Type B pancreatic cell (in vitro differentiated cells): ENCODE data around the gene GPR139. TPM values are rescaled to one million over a fixed set of nuclear protein-coding genes. Genes with fewer than 3 reads are reported as not detected.

ENCODE experiments used
- DNase-seq: peaks from one replicate; pipeline ENCODE4 v3.0.0; 2021; ENCODE audit warnings: mixed read lengths; ENCODE audit not compliant: unreplicated experiment; ENCODE audit errors: extremely low spot score
- H3K27ac Mint-ChIP-seq: 2 replicates; pipeline ENCODE4 v1.8.0; 2021; ENCODE audit warnings: mild to moderate bottlenecking, mixed read lengths
- H3K27me3 Mint-ChIP-seq: 2 replicates; pipeline ENCODE4 v1.8.0; 2021; ENCODE audit warnings: mixed read lengths
- H3K36me3 Mint-ChIP-seq: 2 replicates; pipeline ENCODE4 v1.8.0; 2021; ENCODE audit warnings: mixed read lengths
- H3K4me1 Mint-ChIP-seq: one replicate; pipeline ENCODE4 v1.8.0; 2021; ENCODE audit warnings: mixed read lengths; ENCODE audit not compliant: unreplicated experiment
- H3K4me3 Mint-ChIP-seq: 2 replicates; pipeline ENCODE4 v1.8.0; 2021; ENCODE audit warnings: mild to moderate bottlenecking, mixed read lengths
- H3K9me3 Mint-ChIP-seq: 2 replicates; pipeline ENCODE4 v1.8.0; 2021; ENCODE audit warnings: mixed read lengths
- total RNA-seq: library from RNA; stranded (reverse); gene quantifications from 2 replicates; pipeline ENCODE4 v1.2.1, GENCODE V29; 2021; ENCODE audit warnings: low replicate concordance
- TF ChIP-seq, protein P1 (sequence below): fragments of 200-600 bp; sonication (generic); conservative IDR thresholded peaks from 2 replicates; pipeline ENCODE4 v1.5.0; 2021; ENCODE audit warnings: antibody characterized with exemption, mild to moderate bottlenecking

The GPR139 gene
- total RNA-seq, 1 donor from 2014 or later, result not detected

DNA sequence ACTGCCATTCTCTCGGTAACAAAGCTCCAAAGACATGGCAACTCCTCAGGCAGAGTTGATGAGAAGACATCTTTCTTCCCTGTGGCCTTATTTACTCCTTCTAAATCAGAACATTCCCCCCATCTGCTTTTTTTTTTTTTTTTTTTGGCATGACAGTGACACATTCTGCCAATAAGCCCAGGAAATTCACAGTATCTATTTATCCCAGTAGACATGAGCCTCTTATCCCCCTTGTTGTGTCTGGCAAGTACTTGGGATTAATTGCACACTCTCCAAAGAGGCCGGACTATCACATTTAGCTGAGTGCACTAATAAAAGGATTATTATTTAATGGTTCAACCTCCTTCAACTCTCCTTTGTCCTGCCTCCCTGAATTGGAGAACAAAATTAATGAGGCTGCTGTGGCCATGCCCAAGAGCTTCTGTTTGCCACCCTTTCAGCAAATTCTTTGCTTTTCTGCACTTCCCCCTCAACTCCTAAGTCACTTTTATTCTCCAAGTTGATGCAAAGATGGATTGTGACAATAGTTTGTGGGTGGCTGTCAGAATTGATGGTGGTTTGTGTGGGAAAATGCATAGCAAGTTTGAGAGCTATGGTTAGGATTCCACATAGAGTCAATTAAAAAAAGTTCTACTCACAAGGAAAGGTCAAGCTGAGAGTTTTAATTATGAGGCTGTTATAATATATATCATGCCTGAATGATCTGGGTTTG is 47.2 kb downstream of the GPR139 start:
- peaks cover 13% of the 10 kb centered on the region for H3K27me3 Mint-ChIP-seq
- H3K9me3 Mint-ChIP-seq, result no peaks in the 10 kb centered on the region
- TF ChIP-seq, protein P1, sequence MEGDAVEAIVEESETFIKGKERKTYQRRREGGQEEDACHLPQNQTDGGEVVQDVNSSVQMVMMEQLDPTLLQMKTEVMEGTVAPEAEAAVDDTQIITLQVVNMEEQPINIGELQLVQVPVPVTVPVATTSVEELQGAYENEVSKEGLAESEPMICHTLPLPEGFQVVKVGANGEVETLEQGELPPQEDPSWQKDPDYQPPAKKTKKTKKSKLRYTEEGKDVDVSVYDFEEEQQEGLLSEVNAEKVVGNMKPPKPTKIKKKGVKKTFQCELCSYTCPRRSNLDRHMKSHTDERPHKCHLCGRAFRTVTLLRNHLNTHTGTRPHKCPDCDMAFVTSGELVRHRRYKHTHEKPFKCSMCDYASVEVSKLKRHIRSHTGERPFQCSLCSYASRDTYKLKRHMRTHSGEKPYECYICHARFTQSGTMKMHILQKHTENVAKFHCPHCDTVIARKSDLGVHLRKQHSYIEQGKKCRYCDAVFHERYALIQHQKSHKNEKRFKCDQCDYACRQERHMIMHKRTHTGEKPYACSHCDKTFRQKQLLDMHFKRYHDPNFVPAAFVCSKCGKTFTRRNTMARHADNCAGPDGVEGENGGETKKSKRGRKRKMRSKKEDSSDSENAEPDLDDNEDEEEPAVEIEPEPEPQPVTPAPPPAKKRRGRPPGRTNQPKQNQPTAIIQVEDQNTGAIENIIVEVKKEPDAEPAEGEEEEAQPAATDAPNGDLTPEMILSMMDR, result no peak
- H3K27ac Mint-ChIP-seq, result no peak overlapping the region
- H3K4me3 Mint-ChIP-seq, result no peak overlapping the region
- no peaks in the 10 kb centered on the region for H3K4me1 Mint-ChIP-seq
- DNase-seq, result no peak
- no peaks in the 10 kb centered on the region for H3K36me3 Mint-ChIP-seq

DNA sequence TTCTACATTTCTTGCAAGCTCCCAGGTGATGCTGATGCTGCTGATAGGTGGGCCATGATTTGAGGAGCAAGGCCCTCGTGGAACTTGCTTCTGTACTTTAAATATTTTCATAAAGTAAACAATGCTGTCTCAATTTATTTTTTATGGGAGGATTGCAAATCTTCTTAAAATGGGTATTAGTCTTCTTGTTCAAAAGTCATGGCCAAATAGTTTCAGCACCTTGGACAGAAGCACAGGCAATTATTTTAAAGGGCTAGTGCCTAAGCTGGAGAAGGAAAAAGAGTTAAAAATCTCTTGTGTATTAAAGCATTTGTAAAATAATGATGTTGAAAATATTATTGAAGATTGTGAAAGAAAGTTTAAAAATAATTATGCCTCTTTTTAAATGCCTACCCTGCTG is 50.5 kb downstream of the GPR139 start:
- peaks cover 17% of the 10 kb centered on the region for H3K27me3 Mint-ChIP-seq
- TF ChIP-seq, protein P1, result no peak
- no peaks in the 10 kb centered on the region for H3K36me3 Mint-ChIP-seq
- H3K9me3 Mint-ChIP-seq, result no peaks in the 10 kb centered on the region
- no peaks in the 10 kb centered on the region for H3K4me1 Mint-ChIP-seq
- no peak overlapping the region for H3K4me3 Mint-ChIP-seq
- DNase-seq, result no peak
- H3K27ac Mint-ChIP-seq, result no peak overlapping the region

DNA sequence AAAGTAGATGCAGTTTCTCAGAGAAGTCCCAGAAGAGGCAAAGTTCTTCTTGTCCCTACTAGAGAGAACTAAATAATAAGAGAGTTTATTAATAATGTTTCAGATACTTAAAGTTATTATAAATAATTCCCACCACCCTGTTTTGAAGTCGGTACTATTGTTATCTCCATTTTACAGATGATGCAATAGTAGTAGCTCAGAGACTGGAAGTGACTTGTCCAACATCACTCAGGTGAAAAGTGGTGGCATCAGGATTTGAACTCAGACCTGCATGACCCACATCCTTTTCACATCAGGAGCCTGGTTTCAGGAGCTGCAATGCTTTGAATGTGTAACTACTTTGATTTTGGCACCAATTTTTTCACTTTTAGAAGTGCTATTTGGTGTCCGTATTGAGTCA is 52.7 kb downstream of the GPR139 start:
- Mint-ChIP-seq H3K36me3 (no peaks in the 10 kb centered on the region), H3K4me3 (no peak overlapping the region), H3K27ac (no peak overlapping the region), H3K4me1 (no peaks in the 10 kb centered on the region), H3K27me3 (peaks cover 7% of the 10 kb centered on the region), H3K9me3 (no peaks in the 10 kb centered on the region)
- TF ChIP-seq, protein P1, result no peak
- DNase-seq, result no peak

DNA sequence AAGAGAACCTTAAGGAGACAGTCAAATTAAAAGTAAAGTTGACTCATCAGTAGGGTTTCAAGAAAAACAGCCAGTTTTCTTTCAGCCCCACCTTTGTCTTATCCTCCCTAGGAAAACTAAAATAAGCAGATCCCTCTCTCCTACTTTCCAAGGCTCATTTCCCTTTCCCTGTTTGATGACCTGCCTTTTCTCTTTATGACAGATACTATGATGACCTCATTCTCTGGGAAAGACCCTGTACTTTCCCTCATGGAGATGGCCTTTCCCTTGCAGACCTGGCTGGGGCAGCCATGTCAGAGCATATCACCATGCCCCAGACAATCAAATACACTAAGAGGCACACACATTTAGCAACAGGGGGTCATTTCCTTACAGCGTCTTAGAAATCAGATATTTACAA is 53.6 kb downstream of the GPR139 start:
- peaks cover 6% of the 10 kb centered on the region for H3K27me3 Mint-ChIP-seq
- DNase-seq, result no peak
- no peaks in the 10 kb centered on the region for H3K4me1 Mint-ChIP-seq
- H3K4me3 Mint-ChIP-seq, result no peak overlapping the region
- H3K27ac Mint-ChIP-seq, result no peak overlapping the region
- no peaks in the 10 kb centered on the region for H3K36me3 Mint-ChIP-seq
- H3K9me3 Mint-ChIP-seq, result no peaks in the 10 kb centered on the region
- TF ChIP-seq, protein P1, result no peak

DNA sequence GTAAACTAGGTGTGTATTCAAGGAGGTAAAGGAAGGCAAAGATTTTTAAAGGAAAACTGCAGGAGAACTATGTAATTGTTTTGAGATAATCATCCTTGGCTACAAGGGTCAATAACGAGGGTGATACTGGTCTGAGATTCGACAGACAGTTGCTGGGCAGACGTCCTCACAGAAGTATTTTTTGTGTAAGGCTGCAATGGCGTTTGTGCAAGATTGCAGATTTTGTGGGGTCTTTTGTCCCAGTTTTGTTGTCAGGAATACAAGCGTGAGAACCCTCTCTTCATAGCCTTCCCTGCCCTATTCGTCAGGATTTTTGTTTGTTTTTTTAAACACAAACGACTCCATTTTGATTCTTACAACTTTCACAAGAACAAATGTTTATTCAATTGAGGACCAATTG is 57.5 kb downstream of the GPR139 start:
- Mint-ChIP-seq H3K9me3 (no peaks in the 10 kb centered on the region), H3K27ac (no peak overlapping the region), H3K27me3 (peaks cover 12% of the 10 kb centered on the region), H3K4me3 (no peak overlapping the region), H3K36me3 (no peaks in the 10 kb centered on the region), H3K4me1 (no peaks in the 10 kb centered on the region)
- DNase-seq, result no peak
- TF ChIP-seq, protein P1, result no peak
